Breast epithelium (tissue), 3 donors: ENCODE results near the gene PLCG1.

Source experiments
- CTCF ChIP-seq, 3 donors: fragments of 450-650 bp; IDR thresholded peaks; one replicate each; pipeline ENCODE4 v1.5.1; 2016 to 2017; ENCODE audit warnings: antibody characterized with exemption in 3 of 3, mild to moderate bottlenecking in 3 of 3, moderate library complexity in 3 of 3
- POLR2A ChIP-seq: fragments of 450-650 bp; IDR thresholded peaks from one replicate; pipeline ENCODE4 v1.6.1; 2016; ENCODE audit warnings: antibody characterized with exemption, mild to moderate bottlenecking, moderate library complexity

- TF ChIP-seq CTCF (IDR thresholded peaks at IDR 0.05) (no peak), POLR2A (no peak)
Measured at GRCh38 chr20:41198443-41198842, 61.1 kb downstream of the PLCG1 start.
